ENCODE data around the gene DCTN3. TPM values are rescaled to one million over a fixed set of nuclear protein-coding genes. Genes with fewer than 3 reads are reported as not detected.

Gene DCTN3
- total RNA-seq, 1 donor from 2014 or later = 92.7 TPM

- H3K27me3 ChIP-seq (ENCODE audit: control insufficient read depth, insufficient read depth, low read length) = peaks cover 64% of the 10 kb centered on the region
- DNase-seq (ENCODE audit: low read depth) = no peak
- H3K4me3 ChIP-seq (ENCODE audit: low read depth, low read length) = no peak overlapping the region
- no peaks in the 10 kb centered on the region for H3K36me3 ChIP-seq (ENCODE audit: control insufficient read depth, insufficient read depth, low read length)
- no peak for TF ChIP-seq CTCF (IDR thresholded peaks at IDR 0.05; ENCODE audit: insufficient read depth, low read length, poor library complexity, severe bottlenecking)
These were observed 27.2 kb downstream of the DCTN3 start for GRCh38 chr9:34592895-34593601.

GRCh38 chr9:34591917-34592866 is 28.1 kb downstream of the DCTN3 start:
- H3K4me3 ChIP-seq (ENCODE audit: low read depth, low read length) = no peak overlapping the region
- H3K27me3 ChIP-seq (ENCODE audit: control insufficient read depth, insufficient read depth, low read length) = peaks cover 72% of the 10 kb centered on the region
- no peak for TF ChIP-seq CTCF (IDR thresholded peaks at IDR 0.05; ENCODE audit: insufficient read depth, low read length, poor library complexity, severe bottlenecking)
- no peak for DNase-seq (ENCODE audit: low read depth)
- no peaks in the 10 kb centered on the region for H3K36me3 ChIP-seq (ENCODE audit: control insufficient read depth, insufficient read depth, low read length)

- Histone ChIP-seq H3K4me3 (ENCODE audit: low read depth, low read length) (no peak overlapping the region), H3K36me3 (ENCODE audit: control insufficient read depth, insufficient read depth, low read length) (no peaks in the 10 kb centered on the region), H3K27me3 (ENCODE audit: control insufficient read depth, insufficient read depth, low read length) (peaks cover 77% of the 10 kb centered on the region)
- DNase-seq (ENCODE audit: low read depth) = no peak
- TF ChIP-seq CTCF (IDR thresholded peaks at IDR 0.05; ENCODE audit: insufficient read depth, low read length, poor library complexity, severe bottlenecking) = peak; percentile 84
These were observed 28.9 kb downstream of the DCTN3 start for GRCh38 chr9:34591248-34591916.

- no peaks in the 10 kb centered on the region for H3K36me3 ChIP-seq (ENCODE audit: control insufficient read depth, insufficient read depth, low read length)
- DNase-seq (ENCODE audit: low read depth) = no peak
- TF ChIP-seq CTCF (IDR thresholded peaks at IDR 0.05; ENCODE audit: insufficient read depth, low read length, poor library complexity, severe bottlenecking) = no peak
- H3K4me3 ChIP-seq (ENCODE audit: low read depth, low read length) = no peak overlapping the region
- peaks cover 83% of the 10 kb centered on the region for H3K27me3 ChIP-seq (ENCODE audit: control insufficient read depth, insufficient read depth, low read length)
These were observed 29.7 kb downstream of the DCTN3 start for GRCh38 chr9:34590381-34591247.

- H3K36me3 ChIP-seq (ENCODE audit: control insufficient read depth, insufficient read depth, low read length) = no peaks in the 10 kb centered on the region
- no peak for TF ChIP-seq CTCF (IDR thresholded peaks at IDR 0.05; ENCODE audit: insufficient read depth, low read length, poor library complexity, severe bottlenecking)
- no peak within 1 kb of the TSS for H3K4me3 ChIP-seq (ENCODE audit: low read depth, low read length)
- DNase-seq (ENCODE audit: low read depth) = no peak
- peaks cover 91% of the 10 kb centered on the region for H3K27me3 ChIP-seq (ENCODE audit: control insufficient read depth, insufficient read depth, low read length)
These were observed 30.5 kb downstream of the DCTN3 start, which contains the start of gene CNTFR for GRCh38 chr9:34589636-34590380. TSS of gene CNTFR (minus strand) at chr9:34589724. CDS start at chr9:34568981, 20,743 bp downstream.

Measured in kidney epithelial cell (primary cell).